ENCODE measurements around the gene GPR148. TPM values are rescaled to one million over a fixed set of nuclear protein-coding genes. Genes with fewer than 3 reads are reported as not detected.

Gene GPR148
- total and polyA plus RNA-seq, 4 donors: not detected

DNA sequence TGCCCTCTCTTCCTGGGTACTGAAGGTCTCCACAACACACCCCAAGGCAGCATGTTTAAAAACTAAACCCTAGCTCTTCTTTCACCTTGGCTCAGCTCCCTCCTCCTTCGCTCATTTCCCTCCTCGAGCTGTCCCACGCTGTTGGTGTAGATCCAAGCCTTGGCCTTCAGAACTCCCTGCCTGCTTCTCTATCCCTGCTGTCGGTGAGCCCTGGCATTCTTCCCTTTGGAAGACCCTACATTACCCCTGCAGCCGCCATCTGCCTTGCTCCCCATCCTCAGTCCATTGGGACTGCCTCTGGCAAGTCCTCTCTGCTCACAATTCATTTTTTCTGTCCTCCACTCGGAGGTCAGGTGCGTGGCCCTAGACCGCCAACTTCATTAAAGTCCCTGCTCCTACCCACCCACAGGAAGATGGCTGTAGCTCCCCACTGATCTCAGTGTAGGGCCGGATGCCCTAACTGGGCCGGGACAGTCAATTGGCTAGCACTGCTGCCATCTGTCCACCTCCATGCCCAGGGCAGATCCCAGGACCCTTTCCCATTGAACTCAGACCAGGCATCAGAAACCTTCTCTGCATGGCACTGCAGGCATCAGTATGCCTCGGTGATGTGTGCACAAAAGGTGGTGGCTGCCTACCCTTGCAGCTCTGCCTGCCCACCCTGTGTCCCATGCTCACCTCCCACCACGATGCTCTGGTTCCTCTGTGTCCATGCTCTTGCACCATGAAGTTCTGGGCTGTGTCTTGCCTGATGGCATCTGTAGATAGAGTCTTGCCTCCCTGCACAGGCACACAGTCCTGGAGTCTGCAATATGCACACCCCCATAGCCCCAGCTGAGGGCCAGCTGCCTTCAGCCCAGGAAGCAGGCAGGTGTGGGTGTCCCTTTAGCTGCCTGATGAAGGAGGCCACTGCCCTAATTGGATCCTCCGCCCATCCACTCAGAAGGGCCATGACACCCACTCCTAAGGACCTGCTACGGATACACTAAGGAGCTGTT lies 32.2 kb downstream of the GPR148 start:
- Histone ChIP-seq H3K36me3 (ENCODE audit: control insufficient read depth in 4 of 4, insufficient read depth in 4 of 4, low read length in 4 of 4) (no peaks in the 10 kb centered on the region), H3K27ac (ENCODE audit: low read depth in 1 of 2, low read length in 1 of 2) (no peak overlapping the region), H3K9me3 (ENCODE audit: control insufficient read depth in 4 of 4, insufficient read depth in 3 of 4, low read length in 3 of 4) (peaks cover 0 to 7% (median 0%) of the 10 kb centered on the region in 4 donors), H3K4me3 (no peak overlapping the region), H3K9ac (ENCODE audit: insufficient read depth in 1 of 2, low read length in 2 of 2) (no peak overlapping the region), H3K27me3 (ENCODE audit: control insufficient read depth in 3 of 3, insufficient read depth in 3 of 3, low read length in 2 of 3) (peaks cover 7 to 20% (median 9%) of the 10 kb centered on the region in 3 donors), H3K4me1 (ENCODE audit: control insufficient read depth in 5 of 5, insufficient read depth in 5 of 5, low read length in 5 of 5) (peaks cover 0 to 3% (median 0%) of the 10 kb centered on the region in 5 donors)
- ATAC-seq (ENCODE audit: insufficient read depth, low FRiP score): no peak
- DNase-seq: no peak
- TF ChIP-seq, protein P1, sequence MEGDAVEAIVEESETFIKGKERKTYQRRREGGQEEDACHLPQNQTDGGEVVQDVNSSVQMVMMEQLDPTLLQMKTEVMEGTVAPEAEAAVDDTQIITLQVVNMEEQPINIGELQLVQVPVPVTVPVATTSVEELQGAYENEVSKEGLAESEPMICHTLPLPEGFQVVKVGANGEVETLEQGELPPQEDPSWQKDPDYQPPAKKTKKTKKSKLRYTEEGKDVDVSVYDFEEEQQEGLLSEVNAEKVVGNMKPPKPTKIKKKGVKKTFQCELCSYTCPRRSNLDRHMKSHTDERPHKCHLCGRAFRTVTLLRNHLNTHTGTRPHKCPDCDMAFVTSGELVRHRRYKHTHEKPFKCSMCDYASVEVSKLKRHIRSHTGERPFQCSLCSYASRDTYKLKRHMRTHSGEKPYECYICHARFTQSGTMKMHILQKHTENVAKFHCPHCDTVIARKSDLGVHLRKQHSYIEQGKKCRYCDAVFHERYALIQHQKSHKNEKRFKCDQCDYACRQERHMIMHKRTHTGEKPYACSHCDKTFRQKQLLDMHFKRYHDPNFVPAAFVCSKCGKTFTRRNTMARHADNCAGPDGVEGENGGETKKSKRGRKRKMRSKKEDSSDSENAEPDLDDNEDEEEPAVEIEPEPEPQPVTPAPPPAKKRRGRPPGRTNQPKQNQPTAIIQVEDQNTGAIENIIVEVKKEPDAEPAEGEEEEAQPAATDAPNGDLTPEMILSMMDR (IDR thresholded peaks at IDR 0.05; ENCODE audit: control extremely low read depth, extremely low read depth): no peak
- WGBS, 2 donors: 74 to 87% methylated on average over 14 of the region's 14 CpGs

DNA sequence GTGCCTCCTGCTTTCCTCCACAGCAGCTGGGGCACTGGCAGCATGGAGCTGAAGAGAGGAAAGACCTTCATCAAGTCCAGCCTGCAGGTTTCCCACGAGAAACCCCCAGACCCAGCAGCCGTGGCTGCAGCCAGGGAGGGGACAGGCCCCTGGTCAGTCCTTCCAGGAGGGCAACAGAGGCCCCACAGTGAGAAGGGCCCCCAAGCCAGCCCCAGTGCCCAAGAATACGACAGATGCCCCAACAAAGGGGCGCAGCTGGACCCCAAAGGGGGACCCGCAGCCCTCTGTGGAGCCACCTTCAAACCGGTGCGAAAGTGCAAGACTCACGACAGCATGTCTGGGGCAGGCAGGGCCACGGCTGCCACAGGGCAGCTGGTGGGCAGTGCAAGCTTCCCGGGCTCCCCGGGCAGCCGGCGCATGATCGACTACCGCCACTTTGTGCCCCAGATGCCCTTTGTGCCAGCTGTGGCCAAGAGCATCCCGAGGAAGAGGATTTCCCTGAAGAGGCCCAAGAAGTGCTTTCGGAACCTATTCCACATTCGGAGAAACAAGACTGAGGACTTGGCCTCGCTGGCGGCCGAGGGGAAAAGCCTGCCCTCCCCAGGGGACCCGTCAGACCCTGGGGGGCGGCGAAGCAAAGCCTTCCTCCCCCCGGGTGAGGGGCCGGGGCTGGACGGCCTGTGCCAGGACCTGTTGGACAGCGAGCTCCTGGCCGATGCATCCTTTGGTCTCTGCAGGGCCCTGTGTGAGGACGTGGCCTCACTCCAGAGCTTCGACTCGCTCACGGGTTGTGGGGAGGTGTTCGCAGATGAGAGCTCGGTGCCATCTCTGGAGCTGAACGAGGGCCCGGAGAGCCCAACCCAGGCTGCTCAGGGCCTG lies 33.4 kb downstream of the GPR148 start:
- H3K27me3 ChIP-seq (ENCODE audit: control insufficient read depth in 3 of 3, insufficient read depth in 3 of 3, low read length in 2 of 3): peaks cover 1 to 11% (median 7%) of the 10 kb centered on the region in 3 donors
- WGBS, 2 donors: 82 to 87% methylated on average over 37 of the region's 37 CpGs
- DNase-seq: no peak

DNA sequence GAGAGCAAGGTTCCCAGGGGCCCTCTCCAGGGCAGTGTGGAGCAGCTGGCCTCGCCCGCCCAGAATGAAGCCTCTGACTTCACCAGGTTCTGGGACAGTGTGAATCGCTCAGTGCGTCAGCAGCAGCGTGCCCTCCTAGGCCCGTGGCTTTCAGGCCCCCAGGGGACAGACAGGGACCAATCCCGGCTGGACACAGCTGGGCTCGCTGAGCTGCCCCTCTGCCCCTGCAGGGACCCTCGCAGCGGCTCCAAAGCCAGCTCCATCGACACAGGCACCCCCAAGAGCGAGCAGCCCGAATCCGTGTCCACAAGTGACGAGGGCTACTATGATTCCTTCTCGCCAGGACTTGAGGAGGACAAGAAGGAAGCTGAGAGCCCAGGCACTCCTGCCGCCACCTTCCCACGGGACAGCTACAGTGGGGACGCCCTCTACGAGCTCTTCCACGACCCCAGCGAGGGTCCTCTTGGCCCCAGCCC lies 34.1 kb downstream of the GPR148 start:
- WGBS, 2 donors: 84 to 89% methylated on average over 19 to 22 of the region's 22 CpGs

More for the DNA sequence above, 33.4 kb downstream of the GPR148 start:
- Histone ChIP-seq H3K9ac (ENCODE audit: insufficient read depth in 1 of 2, low read length in 2 of 2) (no peak overlapping the region), H3K9me3 (ENCODE audit: control insufficient read depth in 4 of 4, insufficient read depth in 3 of 4, low read length in 3 of 4) (peaks cover 0 to 1% (median 0%) of the 10 kb centered on the region in 4 donors), H3K36me3 (ENCODE audit: control insufficient read depth in 4 of 4, insufficient read depth in 4 of 4, low read length in 4 of 4) (no peaks in the 10 kb centered on the region), H3K27ac (ENCODE audit: low read depth in 1 of 2, low read length in 1 of 2) (no peak overlapping the region), H3K4me3 (no peak overlapping the region), H3K4me1 (ENCODE audit: control insufficient read depth in 5 of 5, insufficient read depth in 5 of 5, low read length in 5 of 5) (no peaks in the 10 kb centered on the region)
- TF ChIP-seq, protein P1 (IDR thresholded peaks at IDR 0.05; ENCODE audit: control extremely low read depth, extremely low read depth): no peak
- ATAC-seq (ENCODE audit: insufficient read depth, low FRiP score): no peak

More for the DNA sequence above, 34.1 kb downstream of the GPR148 start:
- ATAC-seq (ENCODE audit: insufficient read depth, low FRiP score): no peak
- H3K9ac ChIP-seq (ENCODE audit: insufficient read depth in 1 of 2, low read length in 2 of 2): no peak overlapping the region
- H3K27me3 ChIP-seq (ENCODE audit: control insufficient read depth in 3 of 3, insufficient read depth in 3 of 3, low read length in 2 of 3): peaks cover 0 to 7% (median 5%) of the 10 kb centered on the region in 3 donors
- peaks cover 0 to 4% (median 0%) of the 10 kb centered on the region in 4 donors for H3K9me3 ChIP-seq (ENCODE audit: control insufficient read depth in 4 of 4, insufficient read depth in 3 of 4, low read length in 3 of 4)
- DNase-seq: no peak
- H3K4me1 ChIP-seq (ENCODE audit: control insufficient read depth in 5 of 5, insufficient read depth in 5 of 5, low read length in 5 of 5): no peaks in the 10 kb centered on the region
- no peak overlapping the region for H3K4me3 ChIP-seq
- H3K27ac ChIP-seq (ENCODE audit: low read depth in 1 of 2, low read length in 1 of 2): no peak overlapping the region
- TF ChIP-seq, protein P1 (IDR thresholded peaks at IDR 0.05; ENCODE audit: control extremely low read depth, extremely low read depth): no peak
- H3K36me3 ChIP-seq (ENCODE audit: control insufficient read depth in 4 of 4, insufficient read depth in 4 of 4, low read length in 4 of 4): no peaks in the 10 kb centered on the region
